Measurements from ENCODE around the gene DNASE1L1. TPM values are rescaled to one million over a fixed set of nuclear protein-coding genes. Genes with fewer than 3 reads are reported as not detected.

DNASE1L1 gene
- total and polyA plus RNA-seq, 2 experiments from 2014 or later = 22.6 to 36.1 TPM

DNA sequence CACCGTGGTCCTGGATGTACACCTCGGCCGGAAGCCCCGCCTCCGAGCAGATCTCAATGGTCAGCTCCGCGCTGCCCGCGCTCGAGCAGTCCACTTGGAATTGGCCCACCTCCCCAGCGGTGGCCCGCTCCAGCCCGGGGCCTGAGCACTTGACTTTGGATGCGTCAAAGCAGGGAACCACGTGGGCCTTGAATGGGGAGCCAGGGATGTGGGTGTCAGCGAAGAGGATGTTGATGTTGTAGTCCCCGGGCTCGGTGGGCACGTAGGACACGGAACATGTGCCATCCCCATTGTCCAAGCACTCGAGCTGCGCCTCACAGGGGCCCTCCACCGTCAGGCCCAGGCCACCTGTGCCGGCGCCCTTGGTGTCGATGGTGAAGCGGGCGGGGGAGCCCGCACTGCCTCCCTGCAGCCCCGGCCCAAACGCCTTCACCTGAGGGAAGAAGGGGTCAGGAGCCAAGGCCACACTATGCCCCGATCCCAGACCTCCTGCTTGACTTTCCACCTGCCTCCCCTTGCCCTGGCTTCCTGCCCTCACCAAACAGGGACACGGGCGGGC, 48.8 kb downstream of the DNASE1L1 start:
- Histone ChIP-seq H3K4me1 (ENCODE audit: insufficient read depth) (no peaks in the 10 kb centered on the region), H3K36me3 (replicated peaks; ENCODE audit: insufficient read depth, low read depth) (no peaks in the 10 kb centered on the region), H3K9me3 (ENCODE audit: low read depth) (no peaks in the 10 kb centered on the region), H3K4me3 (no peak overlapping the region), H3K4me2 (no peak overlapping the region), H3K79me2 (peaks cover 5% of the 10 kb centered on the region), H2AFZ (no peak overlapping the region), H4K20me1 (ENCODE audit: insufficient read depth, poor library complexity, severe bottlenecking) (peaks cover 6% of the 10 kb centered on the region), H3K9me2 (replicated peaks; ENCODE audit: insufficient read depth) (no peaks in the 10 kb centered on the region), H3K27me3 (no peaks in the 10 kb centered on the region), H3K27ac (no peak overlapping the region)
- DNase-seq (ENCODE audit: low spot score) = no peak
- 94% methylated on average over 34 of the region's 34 CpGs for WGBS (ENCODE audit: low lambda C conversion rate, missing lambda C conversion rate)
- no peak for TF ChIP-seq EZH2 (IDR thresholded peaks at IDR 0.05; ENCODE audit: borderline replicate concordance)
- TF ChIP-seq, protein P1, sequence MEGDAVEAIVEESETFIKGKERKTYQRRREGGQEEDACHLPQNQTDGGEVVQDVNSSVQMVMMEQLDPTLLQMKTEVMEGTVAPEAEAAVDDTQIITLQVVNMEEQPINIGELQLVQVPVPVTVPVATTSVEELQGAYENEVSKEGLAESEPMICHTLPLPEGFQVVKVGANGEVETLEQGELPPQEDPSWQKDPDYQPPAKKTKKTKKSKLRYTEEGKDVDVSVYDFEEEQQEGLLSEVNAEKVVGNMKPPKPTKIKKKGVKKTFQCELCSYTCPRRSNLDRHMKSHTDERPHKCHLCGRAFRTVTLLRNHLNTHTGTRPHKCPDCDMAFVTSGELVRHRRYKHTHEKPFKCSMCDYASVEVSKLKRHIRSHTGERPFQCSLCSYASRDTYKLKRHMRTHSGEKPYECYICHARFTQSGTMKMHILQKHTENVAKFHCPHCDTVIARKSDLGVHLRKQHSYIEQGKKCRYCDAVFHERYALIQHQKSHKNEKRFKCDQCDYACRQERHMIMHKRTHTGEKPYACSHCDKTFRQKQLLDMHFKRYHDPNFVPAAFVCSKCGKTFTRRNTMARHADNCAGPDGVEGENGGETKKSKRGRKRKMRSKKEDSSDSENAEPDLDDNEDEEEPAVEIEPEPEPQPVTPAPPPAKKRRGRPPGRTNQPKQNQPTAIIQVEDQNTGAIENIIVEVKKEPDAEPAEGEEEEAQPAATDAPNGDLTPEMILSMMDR (IDR thresholded peaks at IDR 0.05; ENCODE audit: poor library complexity) = no peak
- TF ChIP-seq EZH2phosphoT487 (IDR thresholded peaks at IDR 0.05; ENCODE audit: low read depth, severe bottlenecking, unreplicated experiment) = no peak

DNA sequence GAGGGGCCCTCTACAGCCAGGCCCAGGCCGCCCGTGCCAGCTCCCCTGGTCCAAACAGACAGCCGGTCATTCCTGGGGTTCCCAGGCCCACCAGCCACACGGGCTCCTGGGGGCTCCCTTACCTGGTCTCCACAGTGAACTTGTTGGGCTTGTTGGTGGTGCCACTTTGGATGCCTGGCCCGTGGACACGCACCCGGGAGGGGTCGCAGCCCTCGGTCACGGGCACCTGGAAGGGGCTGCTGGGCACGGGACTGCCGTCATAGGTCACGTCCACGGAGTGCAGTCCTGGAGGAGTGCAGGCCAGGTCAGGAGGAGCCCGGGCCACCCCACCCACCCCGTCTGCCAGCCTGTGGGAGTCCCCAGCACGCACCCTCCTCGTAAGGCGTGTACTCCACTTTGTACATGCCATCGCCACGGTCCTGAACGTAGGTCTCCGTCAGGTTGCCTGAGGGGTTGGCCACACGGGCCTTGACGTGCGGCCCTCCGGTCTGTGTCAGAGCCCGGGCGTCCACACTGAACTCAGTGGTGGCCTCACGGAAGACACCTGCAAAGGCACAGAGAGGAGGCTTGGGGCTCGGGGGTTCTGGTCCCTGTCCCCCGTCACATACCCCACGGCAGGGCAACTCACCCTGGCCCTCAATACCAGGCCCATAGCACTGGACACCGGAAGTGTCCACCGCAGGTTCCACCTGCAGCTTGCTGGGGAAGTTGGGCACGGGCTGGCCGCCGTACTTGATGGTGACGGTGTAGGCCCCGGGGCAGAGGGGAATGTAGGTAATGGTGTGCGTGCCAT, 49.5 kb downstream of the DNASE1L1 start:
- TF ChIP-seq EZH2phosphoT487 (IDR thresholded peaks at IDR 0.05; ENCODE audit: low read depth, severe bottlenecking, unreplicated experiment) = no peak
- TF ChIP-seq EZH2 (IDR thresholded peaks at IDR 0.05; ENCODE audit: borderline replicate concordance) = no peak
- TF ChIP-seq, protein P1 (IDR thresholded peaks at IDR 0.05; ENCODE audit: poor library complexity) = no peak
- H3K9me3 ChIP-seq (ENCODE audit: low read depth) = no peaks in the 10 kb centered on the region
- no peak for DNase-seq (ENCODE audit: low spot score)
- H3K4me2 ChIP-seq = no peak overlapping the region
- no peaks in the 10 kb centered on the region for H3K9me2 ChIP-seq (replicated peaks; ENCODE audit: insufficient read depth)
- H4K20me1 ChIP-seq (ENCODE audit: insufficient read depth, poor library complexity, severe bottlenecking) = peaks cover 9% of the 10 kb centered on the region
- H3K36me3 ChIP-seq (replicated peaks; ENCODE audit: insufficient read depth, low read depth) = no peaks in the 10 kb centered on the region
- 94% methylated on average over 40 of the region's 41 CpGs for WGBS (ENCODE audit: low lambda C conversion rate, missing lambda C conversion rate)
- H3K27ac ChIP-seq = no peak overlapping the region
- no peaks in the 10 kb centered on the region for H3K4me1 ChIP-seq (ENCODE audit: insufficient read depth)
- H3K79me2 ChIP-seq = peaks cover 5% of the 10 kb centered on the region
- H3K4me3 ChIP-seq = no peak overlapping the region
- H3K27me3 ChIP-seq = no peaks in the 10 kb centered on the region
- no peak overlapping the region for H2AFZ ChIP-seq

DNA sequence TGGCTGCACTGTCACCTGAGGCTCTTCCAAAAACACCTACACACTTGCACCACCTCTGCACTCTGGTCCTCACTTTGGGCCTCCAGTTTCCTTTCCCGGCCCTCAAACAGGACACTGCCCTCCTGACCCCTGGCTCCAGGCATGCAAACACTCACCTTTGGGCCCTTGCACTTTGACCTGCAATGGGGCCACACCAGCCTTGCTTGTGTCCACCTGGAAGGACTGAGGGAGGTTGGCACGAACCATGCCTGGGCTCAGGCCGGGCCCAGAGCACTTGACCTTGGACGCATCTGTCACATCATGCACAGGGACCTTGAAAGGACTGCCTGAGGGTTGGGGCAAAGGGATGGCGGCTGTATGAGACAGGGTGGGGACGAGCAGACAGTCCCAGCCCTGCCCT, 50.2 kb downstream of the DNASE1L1 start:
- Histone ChIP-seq H3K4me1 (ENCODE audit: insufficient read depth) (no peaks in the 10 kb centered on the region), H4K20me1 (ENCODE audit: insufficient read depth, poor library complexity, severe bottlenecking) (peaks cover 9% of the 10 kb centered on the region), H3K27ac (no peak overlapping the region), H3K79me2 (peaks cover 5% of the 10 kb centered on the region), H3K9me3 (ENCODE audit: low read depth) (no peaks in the 10 kb centered on the region), H2AFZ (no peak overlapping the region), H3K27me3 (no peaks in the 10 kb centered on the region), H3K36me3 (replicated peaks; ENCODE audit: insufficient read depth, low read depth) (no peaks in the 10 kb centered on the region), H3K9me2 (replicated peaks; ENCODE audit: insufficient read depth) (no peaks in the 10 kb centered on the region), H3K4me2 (no peak overlapping the region), H3K4me3 (no peak overlapping the region)
- DNase-seq (ENCODE audit: low spot score) = no peak
- TF ChIP-seq EZH2phosphoT487 (IDR thresholded peaks at IDR 0.05; ENCODE audit: low read depth, severe bottlenecking, unreplicated experiment) (no peak), EZH2 (IDR thresholded peaks at IDR 0.05; ENCODE audit: borderline replicate concordance) (no peak)
- TF ChIP-seq, protein P1 (IDR thresholded peaks at IDR 0.05; ENCODE audit: poor library complexity) = no peak
- 81% methylated on average over 6 of the region's 6 CpGs for WGBS (ENCODE audit: low lambda C conversion rate, missing lambda C conversion rate)
